Hepatocyte (in vitro differentiated cells): ENCODE data around the gene ZNF789.

Source experiments
- CTCF ChIP-seq: fragments of 200-600 bp; sonication (generic); IDR thresholded peaks from 2 replicates; pipeline ENCODE4 v1.5.1; 2016; ENCODE audit warnings: antibody characterized with exemption, mild to moderate bottlenecking; ENCODE audit not compliant: poor library complexity
- EZH2phosphoT487 ChIP-seq: fragments of 200-600 bp; sonication (generic); IDR thresholded peaks from one replicate; pipeline ENCODE4 v1.6.1; 2018; ENCODE audit warnings: antibody characterized with exemption, mild to moderate bottlenecking, low read depth, moderate library complexity; ENCODE audit not compliant: unreplicated experiment, severe bottlenecking

GRCh38 chr7:99499371-99499720 is 26.7 kb downstream of the ZNF789 start:
- TF ChIP-seq CTCF = no peak
- no peak for TF ChIP-seq EZH2phosphoT487
